Neural crest cell (in vitro differentiated cells): ENCODE results near the gene RPS6KA3. TPM values are rescaled to one million over a fixed set of nuclear protein-coding genes. Genes with fewer than 3 reads are reported as not detected.

Experiments used
- DNase-seq: peaks from one replicate; pipeline ENCODE4 v3.0.0; 2021; ENCODE audit warnings: low read depth, mixed read lengths, low spot score
- H3K27ac Mint-ChIP-seq: one replicate; pipeline ENCODE4 v1.8.0; 2021; ENCODE audit warnings: mild to moderate bottlenecking, mixed read lengths; ENCODE audit not compliant: unreplicated experiment
- H3K27me3 Mint-ChIP-seq: 2 replicates; pipeline ENCODE4 v1.8.0; 2021; ENCODE audit warnings: low read depth, mild to moderate bottlenecking, mixed read lengths
- H3K36me3 Mint-ChIP-seq: 2 replicates; pipeline ENCODE4 v1.8.0; 2021; ENCODE audit warnings: low read depth, mild to moderate bottlenecking, mixed read lengths
- H3K4me1 Mint-ChIP-seq: 2 replicates; pipeline ENCODE4 v1.8.0; 2021; ENCODE audit warnings: mixed read lengths
- H3K4me3 Mint-ChIP-seq: one replicate; pipeline ENCODE4 v1.8.0; 2021; ENCODE audit warnings: mild to moderate bottlenecking, mixed read lengths
- H3K9me3 Mint-ChIP-seq: 2 replicates; pipeline ENCODE4 v1.8.0; 2021; ENCODE audit warnings: mixed read lengths
- CTCF ChIP-seq: fragments of 200-600 bp; sonication (generic); conservative IDR thresholded peaks from 2 replicates; pipeline ENCODE4 v1.5.0; 2021; ENCODE audit warnings: antibody characterized with exemption, mild to moderate bottlenecking
- total RNA-seq: library from RNA; stranded (reverse); gene quantifications from 2 replicates; pipeline ENCODE4 v1.2.1, GENCODE V29; 2021

Gene RPS6KA3
- total RNA-seq, 1 donor from 2014 or later: 26.0 TPM

DNA sequence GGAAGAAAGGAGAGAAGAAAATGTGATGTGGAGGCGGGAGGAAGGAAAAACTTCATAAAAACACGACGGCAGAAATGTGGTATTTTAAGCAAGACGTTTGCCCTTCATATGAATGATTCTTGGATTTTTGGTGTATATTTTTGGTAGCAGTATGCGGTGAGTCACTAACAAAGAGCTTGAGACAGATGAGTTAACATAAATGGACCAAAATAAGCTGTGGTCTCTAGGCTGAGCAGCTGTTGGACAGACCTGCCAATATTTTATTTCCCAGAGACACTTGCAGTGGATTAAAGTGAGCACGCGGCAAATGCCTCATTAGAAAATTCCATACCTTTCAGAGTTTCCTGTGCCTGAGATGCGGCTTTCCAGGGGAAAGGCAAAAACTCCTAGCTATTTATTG is 43.1 kb upstream of the RPS6KA3 start:
- H3K4me1 Mint-ChIP-seq: peaks cover 11% of the 10 kb centered on the region
- DNase-seq: no peak
- peaks cover 10% of the 10 kb centered on the region for H3K9me3 Mint-ChIP-seq
- H3K4me3 Mint-ChIP-seq: no peak overlapping the region
- H3K27me3 Mint-ChIP-seq: no peaks in the 10 kb centered on the region
- no peak overlapping the region for H3K27ac Mint-ChIP-seq
- no peaks in the 10 kb centered on the region for H3K36me3 Mint-ChIP-seq
- no peak for TF ChIP-seq CTCF

- DNase-seq: no peak
- peaks cover 11% of the 10 kb centered on the region for H3K4me1 Mint-ChIP-seq
- no peak overlapping the region for H3K4me3 Mint-ChIP-seq
- H3K9me3 Mint-ChIP-seq: peaks cover 5% of the 10 kb centered on the region
- TF ChIP-seq CTCF: no peak
- no peaks in the 10 kb centered on the region for H3K36me3 Mint-ChIP-seq
- no peaks in the 10 kb centered on the region for H3K27me3 Mint-ChIP-seq
- no peak overlapping the region for H3K27ac Mint-ChIP-seq
Measured at GRCh38 chrX:20306668-20307067, 40.0 kb upstream of the RPS6KA3 start.

GRCh38 chrX:20300822-20301221 is 34.1 kb upstream of the RPS6KA3 start:
- Mint-ChIP-seq H3K27ac (no peak overlapping the region), H3K36me3 (no peaks in the 10 kb centered on the region), H3K4me3 (no peak overlapping the region), H3K4me1 (no peaks in the 10 kb centered on the region), H3K9me3 (peaks cover 15% of the 10 kb centered on the region), H3K27me3 (no peaks in the 10 kb centered on the region)
- DNase-seq: no peak
- no peak for TF ChIP-seq CTCF

GRCh38 chrX:20294957-20295356 is 28.2 kb upstream of the RPS6KA3 start:
- no peak for DNase-seq
- no peak overlapping the region for H3K27ac Mint-ChIP-seq
- no peaks in the 10 kb centered on the region for H3K4me1 Mint-ChIP-seq
- peaks cover 18% of the 10 kb centered on the region for H3K9me3 Mint-ChIP-seq
- no peak for TF ChIP-seq CTCF
- H3K27me3 Mint-ChIP-seq: no peaks in the 10 kb centered on the region
- H3K36me3 Mint-ChIP-seq: no peaks in the 10 kb centered on the region
- H3K4me3 Mint-ChIP-seq: no peak overlapping the region

DNA sequence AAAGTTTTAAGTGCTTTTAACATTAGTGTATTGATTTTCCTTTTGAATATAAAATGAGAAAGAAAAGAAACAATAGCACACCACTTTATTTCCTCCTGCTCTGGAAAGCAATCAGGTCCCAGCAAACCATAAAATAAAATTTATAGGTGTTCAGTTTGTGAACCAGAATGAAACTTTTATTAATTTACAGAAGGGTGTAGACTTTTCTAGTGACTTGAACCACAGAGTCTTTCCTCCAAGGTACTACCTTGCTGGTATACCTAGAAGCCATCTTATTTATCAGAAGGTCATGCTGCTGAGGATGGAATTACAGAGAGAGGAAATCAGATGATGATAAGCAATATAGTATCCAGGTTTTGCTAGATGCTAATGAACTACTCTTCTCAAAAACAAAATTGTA is 27.6 kb upstream of the RPS6KA3 start:
- no peaks in the 10 kb centered on the region for H3K4me1 Mint-ChIP-seq
- H3K9me3 Mint-ChIP-seq: peaks cover 18% of the 10 kb centered on the region
- no peak overlapping the region for H3K4me3 Mint-ChIP-seq
- H3K36me3 Mint-ChIP-seq: no peaks in the 10 kb centered on the region
- H3K27ac Mint-ChIP-seq: no peak overlapping the region
- no peak for DNase-seq
- TF ChIP-seq CTCF: no peak
- H3K27me3 Mint-ChIP-seq: no peaks in the 10 kb centered on the region

DNA sequence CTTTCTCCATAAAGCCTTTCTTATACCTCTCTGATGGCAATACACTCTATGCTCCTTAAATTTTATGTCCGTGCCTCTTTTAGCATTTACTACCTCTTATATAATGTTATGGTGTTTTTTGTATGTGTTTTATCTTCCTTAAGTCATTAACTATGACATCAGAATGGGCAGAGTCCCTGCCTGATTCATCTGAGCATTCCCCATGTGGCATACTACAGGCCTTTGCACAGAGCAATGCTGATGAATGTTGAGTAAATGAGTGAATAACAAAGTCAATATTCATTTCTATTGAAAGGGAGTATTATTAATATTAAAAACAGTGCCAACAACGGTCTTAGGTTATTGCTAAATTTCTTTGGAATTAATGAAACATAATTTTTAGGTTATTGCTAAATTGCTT is 18.8 kb upstream of the RPS6KA3 start:
- Mint-ChIP-seq H3K27me3 (no peaks in the 10 kb centered on the region), H3K36me3 (peaks cover 3% of the 10 kb centered on the region), H3K4me3 (no peak overlapping the region), H3K4me1 (no peaks in the 10 kb centered on the region), H3K9me3 (peaks cover 25% of the 10 kb centered on the region), H3K27ac (no peak overlapping the region)
- no peak for TF ChIP-seq CTCF
- no peak for DNase-seq
